Naive thymus-derived CD4-positive, alpha-beta T cell (primary cell): ENCODE data around the gene HOXA3. TPM values are rescaled to one million over a fixed set of nuclear protein-coding genes. Genes with fewer than 3 reads are reported as not detected.

Experiments
- ATAC-seq: fragments of 150-1000 bp; cut with Tn5 transposase; 2 replicates; pipeline ENCODE4 v1.10.0; 2021; ENCODE audit warnings: mild to moderate bottlenecking, moderate library complexity
- CTCF ChIA-PET: fragments of 350-600 bp; sonication (Branson Sonifier 250); formaldehyde crosslinking; loops from one replicate; lab custom pipeline; 2021; ENCODE audit warnings: antibody characterized with exemption; lab: Charles Lee
- POLR2A ChIA-PET: fragments of 350-600 bp; sonication (Branson Sonifier 250); formaldehyde crosslinking; loops from one replicate; lab custom pipeline; 2021; ENCODE audit warnings: antibody characterized with exemption, inconsistent platforms; lab: Charles Lee
- DNase-seq, 9 donors: peaks; one replicate each; pipeline versions ENCODE4 v3.0.0 to v3.0.0-alpha.2; 2020 to 2022; ENCODE audit warnings: mixed read lengths in 1 of 9
- H3K27ac ChIP-seq: one replicate; pipeline ENCODE4 v1.7.0; 2013; ENCODE audit warnings: mild to moderate bottlenecking, low read depth, low read length, moderate library complexity
- H3K27me3 ChIP-seq, 2 donors: one replicate each; pipeline ENCODE4 v1.7.0; 2013; ENCODE audit warnings: low read length in 2 of 2, mild to moderate bottlenecking in 2 of 2, moderate library complexity in 2 of 2; ENCODE audit not compliant: control insufficient read depth in 2 of 2, insufficient read depth in 2 of 2
- H3K36me3 ChIP-seq, 3 experiments: 1 replicate in 2 of 3; 2 replicates in 1 of 3; pipeline ENCODE4 v1.7.0; 2013; ENCODE audit warnings: low read length in 3 of 3, mild to moderate bottlenecking in 3 of 3, moderate library complexity in 1 of 3; ENCODE audit not compliant: insufficient read depth in 3 of 3, control insufficient read depth in 2 of 3
- H3K4me1 ChIP-seq, 2 donors: one replicate each; pipeline ENCODE4 v1.7.0; 2013; ENCODE audit warnings: low read length in 2 of 2, mild to moderate bottlenecking in 2 of 2, moderate library complexity in 1 of 2; ENCODE audit not compliant: control insufficient read depth in 2 of 2, insufficient read depth in 2 of 2
- H3K4me3 ChIP-seq: 2 replicates; pipeline ENCODE4 v1.7.0; 2013; ENCODE audit warnings: mild to moderate bottlenecking, low read length
- H3K9me3 ChIP-seq, 3 experiments: 1 replicate in 2 of 3; 2 replicates in 1 of 3; pipeline ENCODE4 v1.7.0; 2013; ENCODE audit warnings: low read length in 3 of 3; ENCODE audit not compliant: control insufficient read depth in 2 of 3
- H3K27ac Mint-ChIP-seq, 9 donors: one replicate each; pipeline ENCODE4 v1.8.0; 2020 to 2022; ENCODE audit warnings: mixed read lengths in 9 of 9, mild to moderate bottlenecking in 8 of 9, moderate library complexity in 5 of 9, inconsistent platforms in 2 of 9
- H3K27me3 Mint-ChIP-seq, 5 donors: one replicate each; pipeline ENCODE4 v1.8.0; 2021 to 2022; ENCODE audit warnings: mixed read lengths in 5 of 5, mild to moderate bottlenecking in 1 of 5
- H3K36me3 Mint-ChIP-seq, 5 donors: one replicate each; pipeline ENCODE4 v1.8.0; 2020 to 2022; ENCODE audit warnings: mixed read lengths in 5 of 5, mild to moderate bottlenecking in 3 of 5, inconsistent platforms in 1 of 5
- H3K4me1 Mint-ChIP-seq, 7 donors: one replicate each; pipeline ENCODE4 v1.8.0; 2020 to 2022; ENCODE audit warnings: mixed read lengths in 7 of 7, mild to moderate bottlenecking in 3 of 7, inconsistent platforms in 1 of 7
- H3K4me3 Mint-ChIP-seq, 10 donors: one replicate each; pipeline ENCODE4 v1.8.0; 2020 to 2022; ENCODE audit warnings: mild to moderate bottlenecking in 10 of 10, mixed read lengths in 10 of 10, moderate library complexity in 6 of 10, inconsistent platforms in 2 of 10
- H3K9me3 Mint-ChIP-seq, 11 donors: one replicate each; pipeline ENCODE4 v1.8.0; 2020 to 2022; ENCODE audit warnings: mixed read lengths in 11 of 11, mild to moderate bottlenecking in 4 of 11, inconsistent platforms in 1 of 11, moderate library complexity in 1 of 11
- intact Hi-C, 2 donors: fragments of 100-400 bp; cut with micrococcal nuclease; formaldehyde crosslinking; loops; one replicate each; pipeline ENCODE4 v1.15.1; 2023
- microRNA-seq: library from miRNA; unstranded; fragments of <30 nt; microRNA quantifications from one replicate; pipeline ENCODE4 v1.2.0, GENCODE V29; 2022; ENCODE audit warnings: borderline microRNAs expressed
- polyA plus RNA-seq, 2 donors: library from polyadenylated mRNA; unstranded; fragments of 300-500 nt; fragmentation: Illumina TruSeq; gene quantifications; one replicate each; pipeline ENCODE4 v1.2.3, GENCODE V29; 2021
- total RNA-seq, 6 experiments: library from RNA in 5 of 6; stranded (reverse) in 5 of 6; gene quantifications; 1 replicate in 5 of 6; 2 replicates in 1 of 6; pipeline ENCODE4 v1.2.3 and lab custom pipeline; 2021 to 2026

Gene HOXA3
- total and polyA plus RNA-seq, 7 experiments from 2014 or later: 0.12 TPM; not detected in 6

- H3K27me3 ChIP-seq: peaks cover 0 to 1% of the 10 kb centered on the region in 2 donors
- no peak overlapping the region for H3K4me3 ChIP-seq
- CTCF ChIA-PET: no interaction called here
- POLR2A ChIA-PET: no interaction called here
- no peaks in the 10 kb centered on the region for H3K4me1 ChIP-seq
- H3K36me3 ChIP-seq: no peaks in the 10 kb centered on the region
- intact Hi-C loops: no loop called here
- Mint-ChIP-seq H3K4me3 (no peak overlapping the region), H3K27me3 (peaks cover 10 to 38% (median 10%) of the 10 kb centered on the region in 5 donors), H3K9me3 (no peaks in the 10 kb centered on the region), H3K36me3 (no peaks in the 10 kb centered on the region), H3K27ac (no peak overlapping the region), H3K4me1 (peaks cover 0 to 12% (median 6%) of the 10 kb centered on the region in 7 donors)
- H3K9me3 ChIP-seq: no peaks in the 10 kb centered on the region
- DNase-seq (no peak), ATAC-seq (no peak)
- H3K27ac ChIP-seq: no peak overlapping the region
These were observed 89.4 kb downstream of the HOXA3 start for GRCh38 chr7:27062946-27063345.

Small RNA genes lying within 50 kb of the gene (microRNA-seq; reads per million reads assigned to microRNA genes)
- 39.4 reads per million, percentile 43 among the genes with 10 or more reads in this experiment for gene MIR196B

Other genes starting within 250 kb of the HOXA3 start
- 1 to 10 TPM in 1 of 5 experiments, under 1 TPM in 3, not detected in 1; 0.10 to 1.1 (median 0.41) TPM for gene HOXA1, start 56.6 kb downstream of the HOXA3 start, total RNA-seq
- gene HOXA1, start 56.6 kb downstream of the HOXA3 start, polyA plus RNA-seq: under 1 TPM; 0.09 to 0.18 TPM
- gene HOXA2, start 49.9 kb downstream of the HOXA3 start, total RNA-seq: not detected
- gene HOXA2, start 49.9 kb downstream of the HOXA3 start, polyA plus RNA-seq: not detected
- gene HOXA4, start 21.8 kb downstream of the HOXA3 start, total RNA-seq: not detected
- gene HOXA4, start 21.8 kb downstream of the HOXA3 start, polyA plus RNA-seq: under 1 TPM in 1 of 2 donors, not detected in 1; 0.41 TPM
- 1 to 10 TPM in 1 of 5 experiments, under 1 TPM in 1, not detected in 3; 0.88 to 2.2 TPM for gene HOXA5, start 8.9 kb downstream of the HOXA3 start, total RNA-seq
- gene HOXA5, start 8.9 kb downstream of the HOXA3 start, polyA plus RNA-seq: not detected
- under 1 TPM in 2 of 5 experiments, not detected in 3; 0.32 to 0.49 TPM for gene HOXA6, start 4.8 kb downstream of the HOXA3 start, total RNA-seq
- not detected for gene HOXA6, start 4.8 kb downstream of the HOXA3 start, polyA plus RNA-seq
- gene HOXA7, start 4.1 kb upstream of the HOXA3 start, total RNA-seq: not detected
- not detected for gene HOXA7, start 4.1 kb upstream of the HOXA3 start, polyA plus RNA-seq
- gene HOXA9, start 13.0 kb upstream of the HOXA3 start, total RNA-seq: 1 to 10 TPM in 1 of 5 experiments, under 1 TPM in 1, not detected in 3; 0.70 to 1.7 TPM
- gene HOXA9, start 13.0 kb upstream of the HOXA3 start, polyA plus RNA-seq: not detected
- under 1 TPM in 1 of 5 experiments, not detected in 4; 0.66 TPM for gene HOXA10, start 21.7 kb upstream of the HOXA3 start, total RNA-seq
- gene HOXA10, start 21.7 kb upstream of the HOXA3 start, polyA plus RNA-seq: not detected
- not detected for gene HOXA11, start 32.6 kb upstream of the HOXA3 start, total RNA-seq
- gene HOXA11, start 32.6 kb upstream of the HOXA3 start, polyA plus RNA-seq: not detected
- not detected for gene HOXA13, start 47.5 kb upstream of the HOXA3 start, total RNA-seq
- gene HOXA13, start 47.5 kb upstream of the HOXA3 start, polyA plus RNA-seq: not detected
- gene EVX1, start 90.2 kb upstream of the HOXA3 start, total RNA-seq: under 1 TPM in 1 of 5 experiments, not detected in 4; 0.11 TPM
- not detected for gene EVX1, start 90.2 kb upstream of the HOXA3 start, polyA plus RNA-seq